ENCODE results near the gene ANXA4. TPM values are rescaled to one million over a fixed set of nuclear protein-coding genes. Genes with fewer than 3 reads are reported as not detected.

The ANXA4 gene
- total RNA-seq, 4 donors from 2014 or later, result 106 to 216 (median 156) TPM

- peaks cover 0 to 73% (median 0%) of the 10 kb centered on the region in 3 donors for H3K36me3 ChIP-seq
- no peak for DNase-seq
- TF ChIP-seq POLR2A (IDR thresholded peaks at IDR 0.05), result no peak
- TF ChIP-seq CTCF (IDR thresholded peaks at IDR 0.05), result no peak
These were observed 106.4 kb downstream of the ANXA4 start for GRCh38 chr2:69848186-69848790.

GRCh38 chr2:69858261-69858660 lies 116.3 kb downstream of the ANXA4 start:
- H3K27me3 ChIP-seq, result no peaks in the 10 kb centered on the region
- no peak overlapping the region for H3K27ac ChIP-seq
- TF ChIP-seq POLR2A (IDR thresholded peaks at IDR 0.05), result no peak
- no peak for TF ChIP-seq CTCF (IDR thresholded peaks at IDR 0.05)
- H3K36me3 ChIP-seq, result peaks cover 0 to 16% (median 0%) of the 10 kb centered on the region in 3 donors
- H3K4me3 ChIP-seq, result no peak overlapping the region
- no peak for DNase-seq
- H3K4me1 ChIP-seq, result no peaks in the 10 kb centered on the region
- H3K9me3 ChIP-seq, result no peaks in the 10 kb centered on the region

More at GRCh38 chr2:69848186-69848790, 106.4 kb downstream of the ANXA4 start:
- no peak overlapping the region for H3K27ac ChIP-seq
- H3K27me3 ChIP-seq, result no peaks in the 10 kb centered on the region
- H3K4me3 ChIP-seq, result no peak overlapping the region
- H3K9me3 ChIP-seq, result no peaks in the 10 kb centered on the region
- H3K4me1 ChIP-seq, result no peaks in the 10 kb centered on the region

GRCh38 chr2:69863298-69863697 lies 121.4 kb downstream of the ANXA4 start:
- TF ChIP-seq CTCF (IDR thresholded peaks at IDR 0.05) (no peak), POLR2A (IDR thresholded peaks at IDR 0.05) (no peak)
- no peak overlapping the region for H3K4me3 ChIP-seq

More at GRCh38 chr2:69863298-69863697, 121.4 kb downstream of the ANXA4 start:
- Histone ChIP-seq H3K36me3 (peaks cover 0 to 47% (median 0%) of the 10 kb centered on the region in 3 donors), H3K27ac (no peak overlapping the region), H3K27me3 (no peaks in the 10 kb centered on the region), H3K9me3 (no peaks in the 10 kb centered on the region), H3K4me1 (no peaks in the 10 kb centered on the region)
- no peak for DNase-seq

Small RNA genes within 50 kb of the gene (small RNA-seq; reads per million reads assigned to genes)
- 0 reads per million in 2 donors for gene RPL23AP92

Other genes starting within 250 kb of the ANXA4 start
- gene AAK1, start 98.4 kb upstream of the ANXA4 start, total RNA-seq, result 10 to 100 TPM; 44.3 to 85.0 (median 60.3) TPM
- gene GMCL1, start 87.5 kb downstream of the ANXA4 start, total RNA-seq, result 10 to 100 TPM; 15.4 to 29.2 (median 23.0) TPM
- gene SNRNP27, start 151.8 kb downstream of the ANXA4 start, total RNA-seq, result 10 to 100 TPM; 35.4 to 99.0 (median 53.7) TPM
- 10 to 100 TPM; 18.2 to 83.7 (median 74.4) TPM for gene MXD1, start 173.0 kb downstream of the ANXA4 start, total RNA-seq
- 1 to 10 TPM; 1.6 to 4.1 (median 2.9) TPM for gene ASPRV1, start 219.5 kb downstream of the ANXA4 start, total RNA-seq